HG03442 (cell line): ENCODE measurements around the gene CHST8.
"Not testable (repeated sequence)": the region's sequence is repeated elsewhere in the genome, so short reads cannot be mapped to it uniquely, and the experiment has no call there.

ENCODE experiments used
- ATAC-seq: cut with Tn5 transposase; IDR thresholded peaks from one replicate; pipeline ENCODE4 v1.9.1; 2021; ENCODE audit warnings: mild to moderate bottlenecking, moderate library complexity; ENCODE audit not compliant: unreplicated experiment

The CHST8 gene

GRCh38 chr19:33689138-33689746 is 67.5 kb downstream of the CHST8 start:
- no peak for ATAC-seq

DNA sequence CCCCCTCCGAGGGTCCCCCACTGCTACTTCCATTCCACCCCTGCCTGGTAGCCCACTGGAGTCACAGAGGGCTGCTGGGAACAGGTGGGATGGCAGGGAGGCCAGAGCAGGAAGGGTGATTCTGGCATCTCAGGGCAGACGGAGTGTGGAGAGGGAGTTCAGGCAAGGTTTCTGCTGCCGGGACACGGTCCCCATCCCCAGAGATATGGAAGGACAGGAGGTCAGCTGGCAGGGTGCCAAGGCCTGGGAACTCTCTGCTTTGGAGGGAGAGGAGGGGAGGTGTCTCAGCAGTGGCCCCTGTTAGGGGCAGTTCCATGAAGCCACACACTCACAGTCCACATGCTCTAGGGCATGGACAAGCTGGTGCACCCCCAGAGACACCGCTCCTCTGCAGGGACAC is 68.1 kb downstream of the CHST8 start:
- ATAC-seq = no peak

- no peak for ATAC-seq
Observed at GRCh38 chr19:33690378-33691029, 68.8 kb downstream of the CHST8 start.

DNA sequence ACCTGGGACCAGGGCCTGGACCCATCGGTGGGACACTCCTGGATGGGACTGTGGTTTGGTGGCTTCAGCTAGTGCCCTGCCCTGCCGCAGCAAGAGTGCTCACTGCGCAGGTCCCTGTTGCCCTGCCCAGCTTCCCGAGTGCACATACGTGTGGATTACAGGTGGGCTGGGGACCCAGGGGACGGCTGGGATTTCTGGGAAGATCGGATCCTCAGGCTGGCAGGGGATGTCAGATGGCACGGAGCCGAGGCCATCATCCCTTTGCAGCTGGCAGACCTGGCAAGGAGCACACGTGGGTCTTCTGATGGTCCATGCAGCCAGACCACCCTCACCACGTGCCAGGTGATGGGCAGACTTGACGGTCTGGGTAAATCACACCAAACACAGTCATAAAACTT is 69.3 kb downstream of the CHST8 start:
- ATAC-seq = no peak

DNA sequence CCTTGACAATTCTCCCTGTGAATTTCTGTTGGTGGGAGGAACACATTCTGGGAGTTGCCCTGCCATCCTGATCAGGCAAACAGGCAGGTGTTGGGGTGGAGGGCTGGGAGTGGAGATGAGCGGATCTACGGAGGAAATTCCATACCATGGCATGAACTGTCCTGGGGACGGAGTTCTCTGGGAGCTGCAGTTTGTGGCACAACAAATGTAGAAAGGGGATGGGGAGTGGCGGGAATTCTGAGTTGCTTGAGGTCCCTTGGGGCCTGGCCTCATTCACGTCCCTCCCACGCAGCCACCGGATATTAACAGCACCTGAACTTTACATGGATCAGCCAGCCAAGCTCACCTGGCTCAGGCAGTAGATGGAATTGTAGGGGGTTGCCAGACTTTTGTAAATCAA is 70.0 kb downstream of the CHST8 start:
- ATAC-seq = no peak

DNA sequence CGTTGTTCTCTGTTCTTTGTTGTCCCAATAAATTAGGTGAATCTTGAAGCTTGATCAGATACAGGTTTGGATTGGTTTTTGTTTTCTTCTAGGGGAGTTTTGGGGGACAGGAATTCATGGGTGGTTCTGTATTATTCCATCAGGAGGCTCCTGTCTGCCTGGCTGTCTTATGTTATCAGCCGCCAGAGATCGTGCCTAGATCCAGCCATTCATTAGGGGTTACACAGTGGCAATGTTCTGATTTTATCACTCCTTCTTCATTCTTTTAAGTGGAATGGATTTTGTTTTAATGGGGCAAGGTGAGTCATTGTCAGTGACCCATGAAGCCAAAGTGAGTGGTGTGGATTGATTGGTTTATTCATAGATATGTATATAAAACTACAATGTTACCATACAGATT is 71.9 kb downstream of the CHST8 start:
- no peak for ATAC-seq

DNA sequence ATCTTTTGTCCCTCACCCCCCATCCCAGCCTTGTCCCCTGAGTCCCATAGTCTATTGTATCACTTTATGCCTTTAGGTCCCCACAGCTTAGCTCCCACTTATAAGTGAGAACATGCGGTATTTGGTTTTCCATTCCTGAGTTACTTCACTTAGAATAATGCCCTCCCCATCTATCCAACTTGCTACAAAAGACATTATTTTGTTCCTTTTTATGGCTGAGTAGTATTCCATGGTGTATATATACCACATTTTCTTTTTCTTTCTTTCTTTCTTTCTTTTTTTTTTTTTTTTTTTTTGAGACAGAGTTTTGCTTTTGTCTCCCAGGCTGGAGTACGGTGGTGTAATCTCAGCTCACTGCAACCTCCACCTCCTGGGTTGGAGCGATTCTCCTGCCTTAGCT is 73.8 kb downstream of the CHST8 start:
- not testable (repeated sequence) for ATAC-seq

DNA sequence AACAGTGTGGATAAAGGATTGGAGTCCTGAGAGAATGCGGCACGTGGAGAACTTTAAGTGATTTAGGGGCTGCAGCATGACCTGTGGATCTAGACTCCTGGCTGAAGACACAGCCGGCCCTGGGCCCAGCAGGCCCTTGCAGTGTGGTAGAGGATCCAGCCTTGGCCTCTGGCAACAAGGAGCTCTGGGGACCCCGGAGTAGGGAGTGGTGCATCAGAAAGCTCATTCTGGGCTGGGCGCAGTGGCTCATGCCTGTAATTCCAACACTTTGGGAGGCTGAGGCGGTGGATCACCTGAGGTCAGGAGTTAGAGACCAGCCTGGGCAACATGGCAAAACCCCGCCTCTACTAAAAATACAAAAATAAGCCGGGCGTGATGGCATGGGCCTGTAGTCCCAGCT is 76.0 kb downstream of the CHST8 start:
- no peak for ATAC-seq

- no peak for ATAC-seq
Observed at GRCh38 chr19:33698576-33699435, 77.1 kb downstream of the CHST8 start.

DNA sequence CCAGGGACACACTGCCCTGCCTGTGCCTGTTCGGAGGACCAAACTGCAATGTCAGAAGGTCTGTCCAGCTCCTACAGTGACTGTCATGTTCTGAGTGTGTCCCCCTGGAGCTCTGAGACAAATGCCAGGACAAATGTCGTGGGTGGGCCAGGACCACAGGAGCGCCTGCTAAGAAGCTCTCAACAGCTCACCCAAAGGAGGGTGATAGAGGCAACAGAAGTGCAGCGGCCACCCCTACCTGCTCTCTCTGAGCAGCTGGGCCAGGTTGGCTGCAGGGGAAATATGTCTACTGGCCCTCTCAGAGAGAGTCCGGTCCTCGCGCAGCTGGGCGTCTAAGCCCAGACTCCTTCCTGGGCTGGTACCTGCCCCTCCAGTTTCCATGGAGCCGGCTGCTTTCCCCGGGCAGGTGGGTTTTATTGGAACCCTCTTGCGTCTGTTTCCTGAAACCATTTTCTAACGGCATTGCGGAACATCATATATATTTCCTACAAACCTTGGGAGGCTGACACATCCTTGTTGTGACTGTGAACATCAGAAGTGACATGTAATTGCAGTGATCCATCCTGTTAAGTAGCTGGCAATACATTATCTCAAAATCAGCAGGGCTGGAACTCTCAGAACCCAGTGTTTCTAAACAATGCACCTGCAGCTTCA is 78.1 kb downstream of the CHST8 start:
- no peak for ATAC-seq

DNA sequence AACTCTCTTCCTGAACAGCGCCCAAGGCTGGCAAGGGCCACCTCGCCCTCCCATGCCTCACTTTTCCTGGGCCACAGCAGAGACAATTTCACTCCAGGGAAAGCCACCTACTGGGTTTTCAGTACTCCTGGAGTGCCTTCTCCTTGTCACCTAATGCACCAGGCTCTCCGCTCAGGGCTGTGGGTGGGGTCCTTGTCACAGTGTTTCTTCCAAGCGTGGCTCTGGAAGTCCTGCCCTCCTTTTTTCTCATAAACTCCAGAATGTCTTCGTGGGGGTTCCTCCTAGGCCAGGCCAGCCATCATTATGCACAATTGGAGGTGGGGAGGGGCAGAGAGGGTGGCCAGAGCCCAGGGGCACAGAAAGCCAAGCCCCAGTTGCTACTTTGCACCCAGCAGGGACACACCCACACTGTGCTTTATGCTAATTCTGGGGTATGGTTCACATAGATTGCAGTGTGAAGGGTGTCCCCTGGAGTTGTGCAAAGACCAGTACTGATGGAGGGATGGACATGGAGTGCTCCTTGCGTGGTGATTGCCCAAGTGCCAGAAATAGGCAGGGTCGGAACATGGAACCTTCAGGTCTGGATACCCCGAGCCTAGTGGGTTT is 78.8 kb downstream of the CHST8 start:
- ATAC-seq = no peak

DNA sequence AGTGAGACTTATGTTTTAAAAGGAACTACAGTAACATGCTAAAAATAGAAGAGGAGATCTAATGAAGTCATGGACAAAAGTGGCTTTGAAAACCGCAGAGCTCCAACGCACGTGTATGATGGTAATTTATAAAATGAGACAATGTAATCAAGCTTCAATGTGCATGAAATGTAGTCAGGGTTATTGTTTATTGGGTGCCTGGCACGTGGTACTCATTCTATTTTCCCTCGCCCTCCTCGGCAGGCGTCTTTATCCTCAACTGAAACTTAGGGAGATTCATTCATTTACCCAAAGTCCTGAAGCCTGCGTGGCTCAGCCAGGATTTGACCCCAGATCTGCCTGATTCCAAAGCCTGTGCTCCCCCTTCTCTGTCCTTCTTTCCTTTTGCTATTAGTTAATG is 79.8 kb downstream of the CHST8 start:
- no peak for ATAC-seq

DNA sequence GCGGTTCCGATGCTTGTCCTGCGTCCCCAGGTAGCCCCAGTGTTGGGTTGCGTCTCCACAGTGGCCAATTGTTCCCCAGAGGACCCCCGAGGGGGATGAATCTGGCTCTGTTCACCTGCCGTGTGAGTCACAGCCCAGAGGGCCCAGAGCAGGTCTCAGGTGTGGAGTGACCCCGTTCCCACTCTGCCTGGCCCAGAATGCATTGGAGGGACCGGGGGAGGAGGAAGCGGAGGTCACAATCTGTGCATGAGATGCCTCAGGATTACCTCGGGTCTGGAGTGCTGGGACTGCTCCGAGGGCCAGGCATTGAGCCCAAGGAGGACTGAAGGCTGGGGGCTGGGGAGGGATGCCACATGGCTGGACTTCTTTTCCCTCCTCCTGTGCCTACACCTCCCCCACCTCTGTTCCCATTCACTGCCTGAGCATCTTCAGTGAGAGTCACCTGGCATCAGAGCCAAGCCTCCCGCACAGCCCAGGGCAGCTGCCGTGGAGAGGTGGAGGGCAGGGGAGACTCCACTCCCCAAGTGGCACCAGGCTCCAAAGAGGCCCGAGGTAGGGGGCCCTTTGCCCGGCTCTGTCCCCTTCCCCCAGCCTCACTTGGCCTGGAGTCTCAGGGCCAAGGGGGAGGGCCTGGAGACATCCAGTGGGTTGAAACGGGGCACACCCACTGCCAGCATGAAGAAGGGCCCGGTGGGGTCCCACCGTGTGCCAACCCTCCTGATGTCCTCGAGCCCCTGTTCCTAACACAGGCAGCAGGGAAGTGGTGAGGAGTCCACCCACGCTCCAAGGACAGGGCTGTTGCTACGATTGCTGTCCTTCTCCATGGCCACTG is 81.1 kb downstream of the CHST8 start:
- no peak for ATAC-seq

- no peak for ATAC-seq
Observed at GRCh38 chr19:33703438-33703750, 81.6 kb downstream of the CHST8 start.

- no peak for ATAC-seq
Observed at GRCh38 chr19:33703821-33704220, 82.1 kb downstream of the CHST8 start.

DNA sequence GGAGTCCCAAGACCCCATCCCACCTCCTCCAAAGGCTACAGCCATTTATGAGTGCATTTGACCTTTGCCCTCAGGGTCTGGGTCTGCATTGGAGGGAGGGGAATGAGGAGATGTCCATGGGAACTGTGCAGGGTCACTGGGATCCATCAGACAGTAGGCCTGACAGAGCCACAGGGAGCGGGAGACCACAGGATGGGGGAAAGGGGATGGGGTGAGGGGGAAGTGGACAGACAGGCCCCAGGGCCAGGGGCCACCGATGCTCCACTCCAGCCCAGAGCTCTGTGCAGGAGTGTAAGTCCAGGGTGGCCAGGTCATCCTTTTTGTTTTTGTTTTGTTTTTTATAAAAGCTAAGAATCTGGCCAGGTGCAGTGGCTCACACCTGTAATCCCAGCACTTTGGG is 82.5 kb downstream of the CHST8 start:
- ATAC-seq = no peak

GRCh38 chr19:33705090-33705847 is 83.5 kb downstream of the CHST8 start:
- ATAC-seq = no peak

GRCh38 chr19:33705860-33706259 is 84.1 kb downstream of the CHST8 start:
- no peak for ATAC-seq

GRCh38 chr19:33706631-33707030 is 84.9 kb downstream of the CHST8 start:
- ATAC-seq = no peak

DNA sequence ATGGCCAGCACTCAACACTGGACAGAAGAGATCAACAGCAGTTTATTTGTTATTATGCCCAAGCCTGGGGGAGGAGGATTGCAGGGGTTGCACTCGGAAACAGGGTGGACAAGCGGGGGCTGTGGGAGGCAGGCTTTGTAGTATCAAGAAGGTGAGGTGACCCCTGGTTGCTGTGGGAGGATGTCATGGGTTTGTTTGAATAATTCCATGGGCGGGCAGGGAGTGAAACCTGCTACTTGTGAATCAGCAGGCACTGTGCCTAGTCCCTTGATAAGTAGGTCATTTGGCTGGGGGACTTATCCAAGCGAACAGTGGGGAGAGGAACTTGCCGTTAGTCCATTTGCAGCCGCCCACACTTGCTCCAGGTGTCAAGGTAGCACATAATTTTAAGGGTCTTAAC is 90.5 kb downstream of the CHST8 start:
- no peak for ATAC-seq
